ENCODE results near the gene LAMC2. TPM values are rescaled to one million over a fixed set of nuclear protein-coding genes. Genes with fewer than 3 reads are reported as not detected.

LAMC2 gene
- total and polyA plus RNA-seq, 9 donors, result 0.47 to 33.7 (median 2.9) TPM

DNA sequence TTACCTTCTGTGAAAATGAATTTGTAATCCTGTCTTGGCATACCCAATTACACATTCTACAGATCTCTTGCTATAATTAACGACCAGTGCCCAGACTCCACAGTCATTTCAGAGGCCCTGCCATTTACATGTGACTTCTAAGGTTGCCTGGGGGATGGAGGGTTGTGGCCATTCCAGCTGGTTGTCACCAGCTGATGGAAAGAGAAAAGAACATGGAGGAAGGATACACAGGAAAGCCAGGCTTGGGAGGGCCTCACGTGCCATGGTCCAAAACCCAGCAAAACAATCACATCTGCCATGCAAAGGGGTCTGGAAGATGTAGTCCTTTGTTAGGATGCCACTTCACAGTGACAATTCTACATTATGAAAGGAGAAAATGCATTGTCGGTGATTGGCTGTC, 59.3 kb downstream of the LAMC2 start:
- intact Hi-C loops (cut with DNase I), result no loop called here
- H3K4me3 ChIP-seq, result no peak overlapping the region
- DNase-seq, result no peak
- no peaks in the 10 kb centered on the region for H3K27me3 ChIP-seq
- peaks cover 7% of the 10 kb centered on the region for H3K4me1 ChIP-seq (ENCODE audit: insufficient read depth)
- TF ChIP-seq, protein P1, sequence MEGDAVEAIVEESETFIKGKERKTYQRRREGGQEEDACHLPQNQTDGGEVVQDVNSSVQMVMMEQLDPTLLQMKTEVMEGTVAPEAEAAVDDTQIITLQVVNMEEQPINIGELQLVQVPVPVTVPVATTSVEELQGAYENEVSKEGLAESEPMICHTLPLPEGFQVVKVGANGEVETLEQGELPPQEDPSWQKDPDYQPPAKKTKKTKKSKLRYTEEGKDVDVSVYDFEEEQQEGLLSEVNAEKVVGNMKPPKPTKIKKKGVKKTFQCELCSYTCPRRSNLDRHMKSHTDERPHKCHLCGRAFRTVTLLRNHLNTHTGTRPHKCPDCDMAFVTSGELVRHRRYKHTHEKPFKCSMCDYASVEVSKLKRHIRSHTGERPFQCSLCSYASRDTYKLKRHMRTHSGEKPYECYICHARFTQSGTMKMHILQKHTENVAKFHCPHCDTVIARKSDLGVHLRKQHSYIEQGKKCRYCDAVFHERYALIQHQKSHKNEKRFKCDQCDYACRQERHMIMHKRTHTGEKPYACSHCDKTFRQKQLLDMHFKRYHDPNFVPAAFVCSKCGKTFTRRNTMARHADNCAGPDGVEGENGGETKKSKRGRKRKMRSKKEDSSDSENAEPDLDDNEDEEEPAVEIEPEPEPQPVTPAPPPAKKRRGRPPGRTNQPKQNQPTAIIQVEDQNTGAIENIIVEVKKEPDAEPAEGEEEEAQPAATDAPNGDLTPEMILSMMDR (IDR thresholded peaks at IDR 0.05), result no peak
- no peak for TF ChIP-seq EP300 (IDR thresholded peaks at IDR 0.05)
- no peak for TF ChIP-seq POLR2A (IDR thresholded peaks at IDR 0.05)
- H3K36me3 ChIP-seq, result no peaks in the 10 kb centered on the region
- no peak overlapping the region for H3K27ac ChIP-seq
- WGBS, 3 donors, result 89 to 96% (median 94%) methylated on average over 3 of the region's 3 CpGs
- no peaks in the 10 kb centered on the region for H3K9me3 ChIP-seq

DNA sequence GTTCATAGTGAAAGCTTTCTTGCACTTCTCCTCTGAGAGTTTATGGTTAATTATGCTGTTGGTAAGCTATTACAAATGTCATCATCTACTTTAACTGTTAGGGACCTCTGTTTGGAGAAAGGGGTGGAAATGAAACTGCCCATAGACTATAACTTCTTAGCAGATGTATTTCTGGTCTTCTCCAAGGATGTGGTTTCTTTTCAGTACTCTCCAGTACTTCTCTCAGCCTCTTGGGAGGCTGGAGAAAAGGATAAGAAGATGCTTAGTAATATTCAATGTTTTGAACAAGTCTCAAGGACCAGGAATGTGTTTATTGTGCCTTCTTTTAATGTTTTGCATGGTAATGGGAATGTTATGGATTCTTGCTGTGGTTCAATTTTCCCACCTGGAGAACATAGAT, 60.4 kb downstream of the LAMC2 start:
- Histone ChIP-seq H3K4me3 (no peak overlapping the region), H3K27ac (no peak overlapping the region)

DNA sequence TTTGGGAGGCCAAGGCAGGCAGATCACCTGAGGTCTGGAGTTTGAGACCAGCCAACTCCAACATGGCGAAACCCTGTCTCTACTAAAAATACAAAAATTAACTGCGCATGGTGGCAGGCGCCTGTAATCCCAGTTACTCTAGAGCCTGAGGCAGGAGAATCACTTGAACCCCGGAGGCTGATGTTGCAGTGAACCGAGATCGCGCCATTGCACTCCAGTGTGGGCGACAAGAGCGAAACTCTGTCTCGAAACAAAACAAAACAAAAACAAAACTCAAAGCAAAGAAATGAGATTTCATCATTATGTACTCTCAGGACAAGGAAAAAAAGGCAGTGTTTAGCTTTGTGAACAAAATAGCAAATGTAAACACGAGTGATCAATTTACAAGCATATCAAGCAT, 61.0 kb downstream of the LAMC2 start:
- H3K27ac ChIP-seq, result no peak overlapping the region
- H3K4me1 ChIP-seq (ENCODE audit: insufficient read depth), result peaks cover 7% of the 10 kb centered on the region
- WGBS, 3 donors, result 91 to 96% (median 95%) methylated on average over 11 of the region's 11 CpGs
- H3K36me3 ChIP-seq, result no peaks in the 10 kb centered on the region
- no peak overlapping the region for H3K4me3 ChIP-seq
- no peaks in the 10 kb centered on the region for H3K27me3 ChIP-seq
- TF ChIP-seq EP300 (IDR thresholded peaks at IDR 0.05), result no peak
- TF ChIP-seq, protein P1 (IDR thresholded peaks at IDR 0.05), result no peak
- intact Hi-C loops (cut with DNase I), result no loop called here
- no peak for DNase-seq
- H3K9me3 ChIP-seq, result no peaks in the 10 kb centered on the region

More for the DNA sequence above, 60.4 kb downstream of the LAMC2 start:
- Histone ChIP-seq H3K27me3 (no peaks in the 10 kb centered on the region), H3K4me1 (ENCODE audit: insufficient read depth) (peaks cover 7% of the 10 kb centered on the region), H3K36me3 (no peaks in the 10 kb centered on the region), H3K9me3 (no peaks in the 10 kb centered on the region)
- intact Hi-C loops (cut with DNase I), result no loop called here
- DNase-seq, result no peak
- TF ChIP-seq, protein P1 (IDR thresholded peaks at IDR 0.05), result no peak

DNA sequence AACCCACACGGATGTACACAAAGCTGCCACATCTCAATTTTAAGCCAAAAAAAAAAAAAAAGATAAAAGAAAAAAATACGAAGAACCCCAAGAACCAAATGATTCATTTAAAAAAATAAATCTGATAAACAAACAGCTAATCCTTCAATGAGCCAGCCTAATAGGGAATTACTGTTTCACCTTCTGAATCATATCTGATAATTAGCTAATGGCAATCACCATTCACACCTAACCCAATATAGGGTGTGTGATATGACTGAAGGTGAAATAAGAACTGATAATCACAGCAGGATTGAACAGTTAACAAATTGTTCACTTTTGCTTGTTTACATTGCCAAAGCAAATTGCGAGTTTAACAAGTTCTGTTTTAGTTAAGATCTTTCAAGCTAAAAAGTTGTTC, 61.4 kb downstream of the LAMC2 start:
- TF ChIP-seq POLR2A (IDR thresholded peaks at IDR 0.05) (no peak), EP300 (IDR thresholded peaks at IDR 0.05) (no peak)
- TF ChIP-seq, protein P1 (IDR thresholded peaks at IDR 0.05), result no peak
- no peak for DNase-seq
- Histone ChIP-seq H3K36me3 (no peaks in the 10 kb centered on the region), H3K4me3 (no peak overlapping the region), H3K4me1 (ENCODE audit: insufficient read depth) (peaks cover 6% of the 10 kb centered on the region), H3K9me3 (no peaks in the 10 kb centered on the region), H3K27me3 (no peaks in the 10 kb centered on the region), H3K27ac (no peak overlapping the region)
- 74 to 89% (median 87%) methylated on average over 3 of the region's 3 CpGs for WGBS, 3 donors
- intact Hi-C loops (cut with DNase I), result no loop called here

DNA sequence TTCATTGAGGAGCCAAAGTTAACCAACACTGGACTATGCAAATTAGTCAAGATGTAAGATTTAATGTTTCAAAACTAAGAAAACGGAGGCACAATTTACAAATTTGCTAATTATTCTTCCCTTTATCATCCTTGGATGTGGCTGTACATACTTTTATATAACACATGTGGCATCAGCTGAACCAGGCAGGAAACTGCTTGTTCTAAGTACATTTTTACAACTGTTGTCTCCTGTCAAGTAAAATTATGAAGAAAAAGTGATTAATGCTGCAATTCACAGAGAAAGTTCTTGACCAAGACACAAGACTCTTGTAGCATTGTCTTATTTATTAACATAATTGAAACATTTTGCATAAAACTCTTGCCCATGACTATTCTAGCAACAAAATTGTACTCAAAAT, 61.9 kb downstream of the LAMC2 start:
- H3K4me3 ChIP-seq, result no peak overlapping the region
- H3K27me3 ChIP-seq, result no peaks in the 10 kb centered on the region
- intact Hi-C loops (cut with DNase I), result no loop called here
- TF ChIP-seq EP300 (IDR thresholded peaks at IDR 0.05) (no peak), POLR2A (IDR thresholded peaks at IDR 0.05) (no peak)
- TF ChIP-seq, protein P1 (IDR thresholded peaks at IDR 0.05), result no peak
- no peaks in the 10 kb centered on the region for H3K36me3 ChIP-seq
- whole genome bisulfite sequencing, 3 donors, result 58 to 60% (median 59%) methylated on average over 1 of the region's 1 CpG
- H3K9me3 ChIP-seq, result no peaks in the 10 kb centered on the region
- no peak for DNase-seq
- H3K4me1 ChIP-seq (ENCODE audit: insufficient read depth), result peaks cover 5% of the 10 kb centered on the region
- H3K27ac ChIP-seq, result no peak overlapping the region

All from ovary (tissue), 9 donors.